ENCODE measurements around the gene VPS4A. TPM values are rescaled to one million over a fixed set of nuclear protein-coding genes. Genes with fewer than 3 reads are reported as not detected.

Gene VPS4A
- total and polyA plus RNA-seq, 2 donors (not counting 1 experiment from before 2014, with no cell fraction given), result 33.1 to 43.8 TPM

DNA sequence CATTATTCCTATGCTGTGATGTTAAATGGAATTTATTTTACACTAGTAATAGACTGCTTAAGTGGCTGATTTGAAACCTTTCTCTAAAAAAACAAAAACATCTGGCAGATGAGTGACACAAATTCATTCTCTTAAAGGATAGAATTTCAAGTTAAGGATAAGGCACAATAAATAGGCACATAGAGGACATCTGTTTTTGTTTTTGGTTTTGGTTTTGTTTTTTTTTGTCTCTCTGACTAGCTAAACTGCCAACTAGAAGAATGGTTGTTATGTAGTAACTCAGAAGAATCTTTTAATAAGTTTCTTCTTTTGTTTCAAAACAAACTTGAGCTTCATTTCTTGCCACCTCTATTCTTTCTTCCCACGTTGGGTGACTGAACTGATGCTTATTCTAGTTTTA lies 5.1 kb upstream of the VPS4A start:
- Histone ChIP-seq H3K4me3 (ENCODE audit: control extremely low read depth in 1 of 5, extremely low read depth in 1 of 5, insufficient read depth in 1 of 5, low read depth in 2 of 5, low read length in 4 of 5) (no peak overlapping the region), H3K79me2 (ENCODE audit: control insufficient read depth, insufficient read depth, low read length) (no peaks in the 10 kb centered on the region), H3K27me3 (replicated peaks in 1 of 4; ENCODE audit: control extremely low read depth in 1 of 4, control insufficient read depth in 3 of 4, insufficient read depth in 4 of 4, low read length in 3 of 4) (no peaks in the 10 kb centered on the region), H3K4me2 (replicated peaks; ENCODE audit: low read depth, low read length, poor library complexity, severe bottlenecking) (no peak overlapping the region), H4K20me1 (ENCODE audit: control insufficient read depth, insufficient read depth, low read length, poor library complexity, severe bottlenecking) (no peaks in the 10 kb centered on the region), H3K9me3 (ENCODE audit: control extremely low read depth in 1 of 3, control insufficient read depth in 2 of 3, insufficient read depth in 1 of 3, low read length in 2 of 3) (peaks cover 0 to 6% (median 0%) of the 10 kb centered on the region in 3 donors), H3K4me1 (ENCODE audit: control insufficient read depth in 2 of 2, insufficient read depth in 2 of 2, low read length in 2 of 2) (peaks cover 3 to 6% of the 10 kb centered on the region in 2 donors), H3K27ac (ENCODE audit: low read length in 2 of 2) (no peak overlapping the region), H2AFZ (ENCODE audit: insufficient read depth, low read depth, low read length, poor library complexity, severe bottlenecking) (no peak overlapping the region), H3K36me3 (replicated peaks in 1 of 2; ENCODE audit: control extremely low read depth in 1 of 2, control insufficient read depth in 1 of 2, extremely low read depth in 1 of 2, insufficient read depth in 2 of 2, low read length in 1 of 2) (no peaks in the 10 kb centered on the region), H3K9ac (ENCODE audit: low read length) (no peak overlapping the region)
- Mint-ChIP-seq H3K27me3 (no peaks in the 10 kb centered on the region), H3K4me3 (no peak overlapping the region), H3K4me1 (peaks cover 6% of the 10 kb centered on the region), H3K27ac (no peak overlapping the region), H3K9me3 (ENCODE audit: insufficient read depth) (no peaks in the 10 kb centered on the region)
- intact Hi-C loops (cut with micrococcal nuclease), result no loop called here
- TF ChIP-seq EZH2 (IDR thresholded peaks at IDR 0.05; ENCODE audit: borderline replicate concordance, insufficient read depth, low read depth, low read length, poor library complexity, severe bottlenecking), result no peak
- TF ChIP-seq, protein P1, sequence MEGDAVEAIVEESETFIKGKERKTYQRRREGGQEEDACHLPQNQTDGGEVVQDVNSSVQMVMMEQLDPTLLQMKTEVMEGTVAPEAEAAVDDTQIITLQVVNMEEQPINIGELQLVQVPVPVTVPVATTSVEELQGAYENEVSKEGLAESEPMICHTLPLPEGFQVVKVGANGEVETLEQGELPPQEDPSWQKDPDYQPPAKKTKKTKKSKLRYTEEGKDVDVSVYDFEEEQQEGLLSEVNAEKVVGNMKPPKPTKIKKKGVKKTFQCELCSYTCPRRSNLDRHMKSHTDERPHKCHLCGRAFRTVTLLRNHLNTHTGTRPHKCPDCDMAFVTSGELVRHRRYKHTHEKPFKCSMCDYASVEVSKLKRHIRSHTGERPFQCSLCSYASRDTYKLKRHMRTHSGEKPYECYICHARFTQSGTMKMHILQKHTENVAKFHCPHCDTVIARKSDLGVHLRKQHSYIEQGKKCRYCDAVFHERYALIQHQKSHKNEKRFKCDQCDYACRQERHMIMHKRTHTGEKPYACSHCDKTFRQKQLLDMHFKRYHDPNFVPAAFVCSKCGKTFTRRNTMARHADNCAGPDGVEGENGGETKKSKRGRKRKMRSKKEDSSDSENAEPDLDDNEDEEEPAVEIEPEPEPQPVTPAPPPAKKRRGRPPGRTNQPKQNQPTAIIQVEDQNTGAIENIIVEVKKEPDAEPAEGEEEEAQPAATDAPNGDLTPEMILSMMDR (IDR thresholded peaks at IDR 0.05), result no peak
- DNase-seq (no peak), ATAC-seq (ENCODE audit: low read depth) (no peak)
- WGBS (ENCODE audit: insufficient coverage), result no CpG with 5 or more reads among the region's 1 CpG
- CTCF ChIA-PET, result interaction anchor here (0.6 kb wide), 1 partner anchor 23 kb away, joined by 3 read pairs; no protein-coding TSS in a partner anchor
- POLR2A ChIA-PET, result no interaction called here

DNA sequence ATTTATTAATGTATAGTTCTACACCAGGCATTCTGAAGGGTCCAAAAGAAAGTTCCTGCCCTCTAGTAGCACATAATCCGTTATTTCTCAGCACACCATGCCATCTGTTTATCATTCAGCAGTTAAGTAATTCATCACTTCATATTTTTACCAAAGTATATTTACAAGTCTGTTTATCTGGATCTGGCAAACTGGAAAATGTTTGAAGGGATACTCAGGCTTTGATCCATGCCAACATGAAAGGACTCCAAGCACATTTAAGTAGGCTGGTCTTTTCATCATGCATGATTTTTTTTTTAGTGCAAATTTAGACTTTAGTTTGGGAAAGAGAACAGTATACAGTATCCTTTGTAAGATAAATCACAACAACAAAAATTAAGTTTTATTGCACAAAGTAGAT lies 4.1 kb upstream of the VPS4A start:
- no peak for DNase-seq
- Histone ChIP-seq H4K20me1 (ENCODE audit: control insufficient read depth, insufficient read depth, low read length, poor library complexity, severe bottlenecking) (peaks cover 6% of the 10 kb centered on the region), H3K9me3 (ENCODE audit: control extremely low read depth in 1 of 3, control insufficient read depth in 2 of 3, insufficient read depth in 1 of 3, low read length in 2 of 3) (peaks cover 0 to 6% (median 0%) of the 10 kb centered on the region in 3 donors), H3K4me2 (replicated peaks; ENCODE audit: low read depth, low read length, poor library complexity, severe bottlenecking) (no peak overlapping the region), H3K27ac (ENCODE audit: low read length in 2 of 2) (no peak overlapping the region), H3K27me3 (replicated peaks in 1 of 4; ENCODE audit: control extremely low read depth in 1 of 4, control insufficient read depth in 3 of 4, insufficient read depth in 4 of 4, low read length in 3 of 4) (no peaks in the 10 kb centered on the region), H3K4me3 (ENCODE audit: control extremely low read depth in 1 of 5, extremely low read depth in 1 of 5, insufficient read depth in 1 of 5, low read depth in 2 of 5, low read length in 4 of 5) (no peak overlapping the region), H3K79me2 (ENCODE audit: control insufficient read depth, insufficient read depth, low read length) (peaks cover 8% of the 10 kb centered on the region), H3K9ac (ENCODE audit: low read length) (no peak overlapping the region), H3K36me3 (replicated peaks in 1 of 2; ENCODE audit: control extremely low read depth in 1 of 2, control insufficient read depth in 1 of 2, extremely low read depth in 1 of 2, insufficient read depth in 2 of 2, low read length in 1 of 2) (no peaks in the 10 kb centered on the region), H3K4me1 (ENCODE audit: control insufficient read depth in 2 of 2, insufficient read depth in 2 of 2, low read length in 2 of 2) (peaks cover 7 to 11% of the 10 kb centered on the region in 2 donors), H2AFZ (ENCODE audit: insufficient read depth, low read depth, low read length, poor library complexity, severe bottlenecking) (no peak overlapping the region)
- TF ChIP-seq, protein P1 (IDR thresholded peaks at IDR 0.05), result no peak
- no peak for TF ChIP-seq EZH2 (IDR thresholded peaks at IDR 0.05; ENCODE audit: borderline replicate concordance, insufficient read depth, low read depth, low read length, poor library complexity, severe bottlenecking)
- WGBS (ENCODE audit: insufficient coverage), result no CpG with 5 or more reads among the region's 1 CpG
- ChIA-PET POLR2A (no interaction called here), CTCF (no interaction called here)
- Mint-ChIP-seq H3K27me3 (no peaks in the 10 kb centered on the region), H3K4me1 (peaks cover 12% of the 10 kb centered on the region), H3K27ac (no peak overlapping the region), H3K4me3 (no peak overlapping the region), H3K9me3 (ENCODE audit: insufficient read depth) (no peaks in the 10 kb centered on the region)
- no peak for ATAC-seq (ENCODE audit: low read depth)
- intact Hi-C loops (cut with micrococcal nuclease), result no loop called here

Data from B cell (primary cell).